ENCODE measurements around the gene PSKH1.

The PSKH1 gene

DNA sequence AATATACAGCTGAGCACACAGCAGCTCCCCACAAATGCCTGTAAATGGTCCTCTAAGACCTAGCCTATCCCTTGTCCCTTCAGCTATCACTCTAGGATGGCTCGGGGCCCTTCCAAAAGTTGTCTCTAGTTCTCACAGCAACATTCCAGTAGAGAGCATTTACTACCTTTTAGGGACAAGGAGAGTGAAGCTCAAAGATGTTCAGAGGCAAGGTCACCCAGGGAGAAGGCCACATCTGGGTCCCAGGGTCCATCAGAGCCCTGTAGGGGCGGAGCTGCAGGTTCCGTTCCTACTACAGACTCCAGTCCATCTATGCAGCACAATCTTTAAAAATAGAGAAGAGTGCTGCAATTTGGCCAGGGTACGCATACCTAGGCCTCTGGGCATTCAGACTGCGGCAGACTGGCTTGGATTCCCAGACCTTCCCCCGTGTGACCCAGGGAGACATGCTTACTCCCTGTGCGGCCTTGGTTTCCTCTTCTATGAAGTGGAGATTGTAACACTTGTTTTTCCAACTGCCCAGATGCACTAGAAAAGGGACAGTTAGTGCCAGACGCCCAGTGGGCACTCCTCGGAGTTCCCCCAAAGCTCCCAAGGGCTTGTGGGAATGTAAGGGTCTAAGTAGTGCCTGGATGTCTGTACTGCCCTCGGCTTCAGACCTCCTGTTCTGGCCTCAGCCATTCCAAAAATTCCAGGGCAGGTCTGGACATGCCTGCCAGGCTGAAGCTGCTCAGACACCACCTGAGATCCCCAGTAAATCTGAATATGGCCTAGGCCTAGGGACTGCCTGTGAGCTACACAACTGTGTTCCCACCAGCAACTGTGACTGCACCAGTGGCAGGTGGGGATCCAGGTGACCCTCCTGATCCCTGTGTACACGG is 72.9 kb downstream of the PSKH1 start:
- H3K4me2 ChIP-seq (ENCODE audit: low read length): 0 out of 2 replicates have a peak overlapping the region, but pooled peaks have one; percentile 94
- peaks cover 29% of the 10 kb centered on the region for H3K4me1 ChIP-seq (ENCODE audit: control insufficient read depth, low read length)
- 0 out of 2 replicates have a peak, but pooled peaks cover 3% of the 10 kb centered on the region for H4K20me1 ChIP-seq (ENCODE audit: control insufficient read depth, insufficient read depth, low read depth, low read length)
- H3K36me3 ChIP-seq (ENCODE audit: control insufficient read depth, low read length): no peaks in the 10 kb centered on the region
- no peak overlapping the region for H3K27ac ChIP-seq (ENCODE audit: low read depth, low read length)
- H3K27me3 ChIP-seq (ENCODE audit: control insufficient read depth, low read length): no peaks in the 10 kb centered on the region
- H3K4me3 ChIP-seq (ENCODE audit: low read length): no peak overlapping the region
- H3K79me2 ChIP-seq (ENCODE audit: control insufficient read depth, low read length): 0 out of 2 replicates have a peak, but pooled peaks cover 6% of the 10 kb centered on the region
- no peaks in the 10 kb centered on the region for H3K9me3 ChIP-seq (ENCODE audit: control insufficient read depth, insufficient read depth, low read length)
- no peak for TF ChIP-seq CTCF (IDR thresholded peaks at IDR 0.05; ENCODE audit: low read depth, low read length, poor library complexity, severe bottlenecking)
- no peak for TF ChIP-seq EZH2phosphoT487 (IDR thresholded peaks at IDR 0.05; ENCODE audit: borderline replicate concordance, low read length)
- H3K9me2 ChIP-seq (replicated peaks; ENCODE audit: control insufficient read depth, low read length): no peaks in the 10 kb centered on the region
- H3F3A ChIP-seq (ENCODE audit: control insufficient read depth, insufficient read depth): peaks cover 7% of the 10 kb centered on the region; the same call in 1 of the 2 replicates

DNA sequence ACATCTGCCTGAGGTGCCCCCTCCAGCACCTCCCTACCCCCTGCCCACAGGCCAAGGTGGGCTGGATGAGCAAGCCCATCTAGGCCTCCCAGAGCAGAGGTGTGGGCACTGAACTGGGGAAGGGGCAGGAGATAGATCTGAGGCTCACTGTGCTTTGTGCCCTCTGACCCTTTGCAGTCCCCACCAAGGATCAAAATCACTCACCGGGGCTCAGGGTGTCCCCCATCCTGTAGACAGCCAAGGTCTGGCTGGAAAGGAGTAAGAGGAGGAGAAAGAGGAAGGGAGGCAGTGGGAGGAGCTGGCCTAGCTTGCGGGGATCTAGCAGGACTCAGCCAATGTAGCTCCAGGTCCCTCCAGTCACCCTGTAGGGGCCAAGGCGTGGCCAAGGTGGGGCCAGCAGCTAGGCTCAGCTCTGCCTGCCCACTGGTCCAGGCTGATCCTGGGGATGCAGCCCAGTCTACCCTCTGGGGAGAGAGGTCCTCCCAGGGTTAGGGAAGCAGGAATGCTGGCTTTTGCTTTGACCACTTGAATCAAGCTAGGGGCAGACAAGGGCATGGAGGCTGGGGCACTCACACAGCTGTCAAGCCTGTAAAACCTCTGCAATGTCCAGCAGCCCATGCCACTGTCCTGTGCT is 73.6 kb downstream of the PSKH1 start:
- H3K4me3 ChIP-seq (ENCODE audit: low read length): peak overlapping the region; percentile 75
- peak overlapping the region; percentile 94 for H3K4me2 ChIP-seq (ENCODE audit: low read length)
- H3K9me3 ChIP-seq (ENCODE audit: control insufficient read depth, insufficient read depth, low read length): no peaks in the 10 kb centered on the region
- peaks cover 29% of the 10 kb centered on the region for H3K4me1 ChIP-seq (ENCODE audit: control insufficient read depth, low read length)
- H3K79me2 ChIP-seq (ENCODE audit: control insufficient read depth, low read length): 0 out of 2 replicates have a peak, but pooled peaks cover 6% of the 10 kb centered on the region
- no peak overlapping the region for H3K27ac ChIP-seq (ENCODE audit: low read depth, low read length)
- H3K9me2 ChIP-seq (replicated peaks; ENCODE audit: control insufficient read depth, low read length): no peaks in the 10 kb centered on the region
- peaks cover 7% of the 10 kb centered on the region; the same call in 1 of the 2 replicates for H3F3A ChIP-seq (ENCODE audit: control insufficient read depth, insufficient read depth)
- H3K36me3 ChIP-seq (ENCODE audit: control insufficient read depth, low read length): no peaks in the 10 kb centered on the region
- TF ChIP-seq EZH2phosphoT487 (IDR thresholded peaks at IDR 0.05; ENCODE audit: borderline replicate concordance, low read length) (no peak), CTCF (IDR thresholded peaks at IDR 0.05; ENCODE audit: low read depth, low read length, poor library complexity, severe bottlenecking) (no peak)
- H3K27me3 ChIP-seq (ENCODE audit: control insufficient read depth, low read length): no peaks in the 10 kb centered on the region
- 0 out of 2 replicates have a peak, but pooled peaks cover 3% of the 10 kb centered on the region for H4K20me1 ChIP-seq (ENCODE audit: control insufficient read depth, insufficient read depth, low read depth, low read length)

DNA sequence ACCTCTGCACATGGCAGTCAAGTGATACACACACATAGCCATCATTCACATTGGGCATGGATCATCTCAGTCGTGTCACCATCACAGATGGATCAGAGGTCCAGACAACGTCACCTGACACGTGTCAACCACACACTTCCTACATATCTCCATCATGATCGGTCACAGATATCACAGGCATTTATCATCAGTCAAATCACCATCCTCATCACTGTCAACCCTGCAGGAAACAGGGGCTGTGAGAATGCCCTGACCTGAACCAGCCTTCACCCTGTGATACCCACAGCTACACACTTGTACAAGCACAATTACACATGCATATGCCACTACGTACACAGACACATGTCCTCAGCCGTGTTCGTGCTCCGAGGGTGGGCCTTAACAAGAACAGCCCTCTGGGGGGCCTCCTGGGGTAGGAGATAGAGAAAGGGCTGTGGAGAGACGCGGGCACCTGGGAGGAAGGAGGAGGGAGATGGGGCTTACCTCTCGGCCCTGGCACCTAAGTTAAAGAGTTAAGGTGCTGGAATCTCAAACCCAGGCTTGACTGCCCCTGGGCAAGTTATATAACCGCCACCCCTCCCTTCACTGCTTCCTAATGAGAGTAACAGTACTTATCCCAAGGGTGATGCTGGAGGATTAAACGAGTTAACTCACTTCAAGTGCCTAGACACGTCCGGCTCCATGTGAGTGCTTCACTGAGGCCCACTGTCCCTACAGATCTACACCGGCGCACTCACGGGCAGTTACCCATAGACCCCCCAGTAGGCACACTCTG is 74.3 kb downstream of the PSKH1 start:
- H4K20me1 ChIP-seq (ENCODE audit: control insufficient read depth, insufficient read depth, low read depth, low read length): 0 out of 2 replicates have a peak, but pooled peaks cover 3% of the 10 kb centered on the region
- H3K4me3 ChIP-seq (ENCODE audit: low read length): peak overlapping the region; percentile 75
- H3K27me3 ChIP-seq (ENCODE audit: control insufficient read depth, low read length): no peaks in the 10 kb centered on the region
- H3K4me2 ChIP-seq (ENCODE audit: low read length): peak overlapping the region; percentile 94
- H3K9me2 ChIP-seq (replicated peaks; ENCODE audit: control insufficient read depth, low read length): no peaks in the 10 kb centered on the region
- H3K27ac ChIP-seq (ENCODE audit: low read depth, low read length): no peak overlapping the region
- TF ChIP-seq EZH2phosphoT487 (IDR thresholded peaks at IDR 0.05; ENCODE audit: borderline replicate concordance, low read length): no peak
- TF ChIP-seq CTCF (IDR thresholded peaks at IDR 0.05; ENCODE audit: low read depth, low read length, poor library complexity, severe bottlenecking): peak; percentile 42
- 0 out of 2 replicates have a peak, but pooled peaks cover 6% of the 10 kb centered on the region for H3K79me2 ChIP-seq (ENCODE audit: control insufficient read depth, low read length)
- H3K36me3 ChIP-seq (ENCODE audit: control insufficient read depth, low read length): no peaks in the 10 kb centered on the region
- H3K4me1 ChIP-seq (ENCODE audit: control insufficient read depth, low read length): peaks cover 29% of the 10 kb centered on the region
- H3K9me3 ChIP-seq (ENCODE audit: control insufficient read depth, insufficient read depth, low read length): no peaks in the 10 kb centered on the region
- peaks cover 7% of the 10 kb centered on the region; the same call in 1 of the 2 replicates for H3F3A ChIP-seq (ENCODE audit: control insufficient read depth, insufficient read depth)

Data from DOHH2 (cell line).